Putamen (tissue), 1 donor: ENCODE results near the gene RPS27.
A peak's percentile ranks its signal among the peaks of the same experiment; 100 is the strongest.
"Not testable (repeated sequence)": the region's sequence is repeated elsewhere in the genome, so short reads cannot be mapped to it uniquely, and the experiment has no call there.

Experiments
- DNase-seq: peaks from one replicate; pipeline ENCODE4 v3.0.0-alpha.2; 2016; ENCODE audit warnings: low spot score

The RPS27 gene

DNA sequence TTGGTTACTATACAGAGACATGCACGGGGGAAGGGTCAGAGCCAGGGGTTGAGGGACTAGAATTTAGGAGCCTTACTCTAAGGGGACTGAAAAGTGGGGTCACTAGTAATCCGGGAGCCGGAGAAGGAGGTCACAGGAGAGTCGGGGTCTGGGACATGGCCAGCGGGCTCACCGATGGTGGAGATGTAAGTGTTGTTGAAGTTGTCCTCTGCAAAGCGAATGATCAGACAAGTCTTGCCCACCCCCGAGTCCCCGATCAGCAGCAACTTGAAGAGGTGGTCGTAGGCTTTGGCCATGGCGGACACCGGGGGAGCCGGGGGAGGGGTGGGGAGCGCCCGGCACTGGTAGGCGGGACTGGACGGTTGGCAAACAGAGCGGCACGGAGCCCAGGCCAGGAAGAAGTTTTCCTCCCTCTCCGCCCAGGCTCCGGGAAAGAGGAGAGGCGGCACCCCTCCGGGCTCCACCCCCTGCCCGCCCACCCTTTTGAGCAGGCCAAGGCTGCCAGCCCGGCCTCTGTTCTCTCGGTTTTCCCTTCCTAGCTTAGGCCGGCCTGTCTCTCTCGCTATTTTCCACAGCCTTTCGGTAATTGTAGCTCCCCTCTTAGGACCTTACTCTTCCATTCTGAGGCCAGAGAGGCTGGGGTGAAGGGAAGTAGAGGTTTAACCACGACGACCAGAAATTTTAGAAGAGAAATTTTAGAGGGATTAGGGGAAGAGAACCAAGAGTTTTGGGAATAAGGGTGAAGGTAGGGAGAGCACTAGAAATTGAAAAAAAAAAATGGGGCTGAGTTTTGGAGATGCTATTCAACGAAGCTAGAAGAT is 4.4 kb upstream of the RPS27 start, which contains the start of gene RAB13:
RAB13 (minus strand) TSS at position 399 of the 821 bp plus-strand sequence; CDS start at position 296, 103 bp downstream.
- peak; percentile 72 for DNase-seq

DNA sequence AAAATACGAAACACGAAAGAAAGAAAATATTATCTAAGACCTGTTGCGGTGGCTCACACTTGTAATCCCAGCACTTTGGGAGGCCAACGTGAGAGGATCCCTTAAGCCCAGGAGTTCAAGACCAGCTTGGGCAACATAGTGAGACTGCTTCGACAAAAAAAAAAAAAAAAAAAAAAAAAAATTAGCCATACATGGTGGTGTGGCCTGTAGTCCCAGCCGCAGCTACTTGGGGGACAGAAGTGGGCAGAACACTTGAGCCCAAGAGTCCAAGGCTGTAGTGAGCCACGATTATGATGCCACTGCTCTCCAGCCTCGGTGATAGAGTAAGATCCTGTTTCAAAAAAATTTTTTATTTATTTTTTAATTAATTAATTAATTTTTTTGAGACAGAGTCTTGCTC is 2.9 kb upstream of the RPS27 start:
- DNase-seq, result no peak

DNA sequence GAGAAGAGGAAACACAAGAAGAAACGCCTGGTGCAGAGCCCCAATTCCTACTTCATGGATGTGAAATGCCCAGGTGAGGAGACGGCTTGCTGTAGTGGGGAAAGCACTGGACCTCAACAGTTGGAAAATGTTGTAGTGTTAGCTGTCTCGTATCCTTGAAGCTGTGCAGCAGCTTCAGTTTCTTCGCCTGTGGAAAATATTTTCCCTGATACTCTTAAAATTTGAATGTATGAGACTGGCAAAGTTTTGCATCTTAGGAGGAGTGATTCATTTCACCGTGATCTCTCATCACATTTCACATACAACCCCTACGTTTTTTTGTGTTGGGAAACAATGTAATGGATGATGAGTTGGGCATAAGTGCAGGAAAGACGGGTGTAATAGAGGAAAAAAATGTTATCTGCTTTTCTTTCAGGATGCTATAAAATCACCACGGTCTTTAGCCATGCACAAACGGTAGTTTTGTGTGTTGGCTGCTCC is 629 bp downstream of the RPS27 start:
- DNase-seq, result no peak

DNA sequence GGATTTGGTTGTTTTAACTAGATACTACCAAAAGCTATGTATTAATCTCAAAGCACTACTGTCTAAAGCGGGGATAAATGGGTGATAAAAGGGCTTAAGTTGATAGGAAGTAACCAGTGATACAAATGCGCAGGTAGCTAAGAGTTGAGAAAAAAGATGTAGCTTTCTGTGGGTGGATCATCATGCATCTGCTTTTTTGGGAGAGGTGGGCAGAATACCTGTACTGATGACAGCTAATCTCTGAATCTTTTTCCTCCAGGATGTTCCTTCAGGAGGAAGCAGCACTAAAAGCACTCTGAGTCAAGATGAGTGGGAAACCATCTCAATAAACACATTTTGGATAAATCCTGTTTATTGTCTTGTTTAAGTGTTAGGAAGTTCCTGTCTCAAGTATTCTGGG is 1.2 kb downstream of the RPS27 start:
- DNase-seq, result no peak

DNA sequence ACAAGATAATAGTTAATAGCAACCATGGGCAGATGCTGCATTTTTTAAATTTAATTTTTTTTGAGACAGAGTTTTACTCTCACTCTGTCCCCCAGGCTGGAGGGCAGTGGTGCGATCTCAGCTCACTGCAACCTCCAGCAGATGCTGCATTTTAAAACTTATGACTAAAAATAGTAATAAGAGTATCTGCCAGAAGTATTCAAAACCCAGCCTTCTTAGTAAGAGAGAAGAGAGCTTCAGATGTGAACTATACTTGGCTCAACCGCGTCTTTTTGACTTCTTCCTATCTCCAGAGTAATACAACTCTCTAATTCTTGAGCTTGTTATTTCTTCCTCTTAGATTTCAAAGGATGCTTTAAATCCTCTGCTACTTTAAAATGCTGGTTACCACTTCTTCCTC is 4.6 kb downstream of the RPS27 start:
- no peak for DNase-seq

DNA sequence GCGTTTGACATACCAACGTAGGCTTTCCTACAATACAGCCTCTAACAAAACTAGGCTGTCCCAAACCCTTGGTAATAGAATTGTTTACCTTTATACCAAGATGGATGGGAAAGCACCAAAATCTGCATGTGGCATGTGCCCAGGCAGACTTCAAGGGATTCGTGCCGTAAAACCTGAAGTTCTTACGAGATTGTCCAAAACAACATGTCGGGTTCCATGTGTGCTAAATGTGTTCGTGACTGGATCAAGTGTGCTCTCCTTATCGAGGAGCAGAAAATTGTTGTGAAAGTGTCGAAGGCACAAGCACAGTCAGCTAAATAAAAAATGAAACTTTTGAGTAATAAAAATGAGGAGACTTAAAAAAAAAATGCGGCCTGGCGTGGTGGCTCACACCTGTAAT is 5.1 kb downstream of the RPS27 start:
- no peak for DNase-seq

DNA sequence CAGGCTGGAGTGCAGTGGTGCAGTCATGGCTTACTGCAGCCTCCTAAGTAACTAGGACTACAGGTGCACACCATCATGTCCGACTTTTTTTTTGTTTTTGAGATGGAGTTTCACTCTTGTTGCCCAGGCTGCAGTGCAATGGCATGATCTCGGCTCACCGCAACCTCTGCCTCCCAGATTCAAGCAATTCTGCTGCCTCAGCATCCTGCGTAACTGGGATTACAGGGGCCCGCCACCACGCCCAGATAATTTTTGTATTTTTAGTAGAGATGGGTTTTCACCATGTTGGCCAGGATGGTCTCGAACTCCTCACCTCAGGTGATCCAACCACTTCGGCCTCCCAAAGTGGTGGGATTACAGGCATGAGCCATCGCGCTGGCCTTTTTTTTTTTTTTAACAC is 6.3 kb downstream of the RPS27 start:
- DNase-seq, result not testable (repeated sequence)

DNA sequence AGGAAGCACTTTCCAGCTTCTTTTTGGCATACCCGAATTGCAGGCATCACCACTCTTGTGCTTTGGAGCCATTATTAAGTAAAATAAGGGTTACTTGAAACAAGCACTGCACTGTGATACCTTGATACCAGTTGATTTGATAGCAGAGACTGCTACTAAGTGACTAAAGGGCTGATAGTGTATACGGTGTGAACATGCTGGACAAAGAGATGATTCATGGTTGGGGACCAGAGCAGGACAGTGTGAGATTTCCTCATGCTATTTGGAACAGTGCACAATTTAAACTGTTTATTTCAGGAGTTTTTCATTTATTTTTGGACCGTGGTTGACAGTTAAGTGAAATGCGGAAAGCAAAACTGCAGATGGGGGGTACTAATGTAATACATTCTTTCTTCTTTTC is 9.9 kb downstream of the RPS27 start:
- DNase-seq, result no peak

DNA sequence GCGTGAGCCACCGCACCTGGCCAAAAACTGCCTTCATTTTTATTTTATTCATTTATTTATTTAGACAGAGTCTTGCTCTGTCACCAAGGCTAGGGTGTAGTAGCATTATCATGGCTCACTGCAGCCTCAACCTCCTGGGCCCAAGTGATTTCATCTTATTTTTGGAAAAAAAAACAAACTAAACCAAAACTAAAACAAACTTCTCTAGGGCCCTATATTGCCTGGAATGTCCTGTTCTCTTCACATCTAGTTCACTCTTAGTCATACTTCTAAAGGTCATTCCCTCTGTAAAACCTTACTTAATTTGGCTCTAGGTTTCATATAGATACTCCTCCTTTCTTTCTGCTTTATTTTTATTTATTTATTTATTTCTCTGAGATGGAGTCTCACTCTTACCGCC is 15.6 kb downstream of the RPS27 start:
- DNase-seq, result no peak

DNA sequence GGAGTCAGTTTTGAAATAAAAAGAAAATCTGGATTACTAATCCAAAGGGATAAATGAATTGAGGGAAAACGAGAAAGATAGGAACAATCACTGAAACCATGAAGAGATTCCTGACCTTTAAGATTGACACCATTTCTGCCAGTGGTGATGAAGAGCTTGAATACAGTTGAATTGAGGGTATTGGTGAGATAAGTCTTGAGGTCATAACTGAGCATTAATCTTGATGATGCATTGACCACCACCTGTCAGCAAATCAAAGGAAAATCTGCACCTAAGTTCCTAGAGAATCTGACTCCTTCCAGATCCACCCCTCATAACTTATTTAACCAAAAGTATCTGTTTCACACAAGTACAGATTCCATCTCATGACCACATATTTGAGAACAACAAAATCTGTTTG is 21.6 kb downstream of the RPS27 start:
- DNase-seq, result no peak

DNA sequence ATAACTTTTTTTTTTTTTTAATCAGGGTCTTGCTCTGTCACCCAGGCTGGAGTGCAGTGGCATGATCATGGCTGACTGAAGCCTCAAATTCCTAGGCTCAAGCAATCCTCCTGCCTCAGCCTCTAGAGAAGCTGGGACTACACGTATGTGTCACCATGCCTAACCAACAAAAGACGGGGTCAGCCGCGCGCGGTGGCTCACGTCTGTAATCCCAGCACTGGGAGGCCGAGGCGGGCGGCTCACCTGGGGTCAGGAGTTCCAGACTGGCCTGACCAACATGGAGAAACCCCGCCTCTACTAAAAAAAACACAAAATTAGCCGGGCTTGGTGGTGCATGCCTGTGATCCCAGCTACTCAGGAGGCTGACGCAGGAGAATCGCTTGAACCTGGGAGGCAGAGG is 22.0 kb downstream of the RPS27 start:
- DNase-seq, result not testable (repeated sequence)

DNA sequence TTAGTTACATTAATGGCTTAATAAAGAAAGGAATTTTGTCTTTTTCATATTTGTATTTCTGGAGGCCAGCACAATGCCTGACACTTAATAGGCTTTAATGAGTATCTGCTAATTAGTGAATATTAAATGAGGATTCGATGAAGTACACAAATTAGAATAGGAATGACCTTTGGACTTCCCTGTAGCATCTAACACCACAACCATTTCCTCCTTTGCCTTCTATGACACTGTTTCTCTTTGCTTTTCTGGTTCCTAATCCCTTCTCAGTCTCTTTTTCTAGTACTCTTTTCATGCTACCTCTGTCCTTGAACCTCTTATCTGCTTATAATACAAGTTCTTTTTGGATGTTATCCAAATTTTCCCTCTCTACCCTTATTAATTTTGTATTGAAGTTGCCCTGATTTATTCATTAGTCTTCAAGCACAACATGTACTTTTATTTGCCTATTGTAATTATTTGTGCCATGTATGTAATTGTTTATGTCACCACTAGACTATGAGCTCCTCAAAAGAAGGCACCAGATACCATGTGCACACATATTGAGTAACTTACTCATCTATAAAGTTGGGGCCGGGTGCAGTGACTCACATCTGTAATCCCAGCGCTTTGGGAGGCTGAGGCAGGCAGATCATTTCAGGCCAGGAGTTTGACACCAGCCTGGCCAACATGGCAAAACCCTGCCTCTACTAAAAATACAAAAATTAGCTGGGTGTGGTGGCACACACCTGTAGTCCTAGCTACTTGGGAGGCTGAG is 23.8 kb downstream of the RPS27 start:
- no peak for DNase-seq

DNA sequence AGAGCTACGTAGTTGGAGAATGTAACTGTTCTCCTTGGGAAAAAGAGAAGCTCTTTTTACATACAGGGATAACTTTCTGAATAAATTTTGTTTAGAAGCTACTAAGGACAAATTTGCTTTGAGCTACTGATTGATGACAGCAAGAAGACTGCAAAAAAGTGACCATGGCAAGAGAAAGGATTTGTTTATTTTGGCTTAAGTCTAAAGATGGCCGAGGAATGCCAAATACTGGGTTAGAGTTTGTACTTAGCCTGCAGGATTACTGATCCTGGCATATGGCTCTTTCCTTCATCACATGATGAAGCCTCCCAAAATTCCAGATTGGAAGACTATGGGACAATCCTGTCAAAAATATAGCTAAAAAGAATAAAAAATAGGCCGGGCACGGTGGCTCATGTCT is 28.7 kb downstream of the RPS27 start:
- DNase-seq, result no peak

DNA sequence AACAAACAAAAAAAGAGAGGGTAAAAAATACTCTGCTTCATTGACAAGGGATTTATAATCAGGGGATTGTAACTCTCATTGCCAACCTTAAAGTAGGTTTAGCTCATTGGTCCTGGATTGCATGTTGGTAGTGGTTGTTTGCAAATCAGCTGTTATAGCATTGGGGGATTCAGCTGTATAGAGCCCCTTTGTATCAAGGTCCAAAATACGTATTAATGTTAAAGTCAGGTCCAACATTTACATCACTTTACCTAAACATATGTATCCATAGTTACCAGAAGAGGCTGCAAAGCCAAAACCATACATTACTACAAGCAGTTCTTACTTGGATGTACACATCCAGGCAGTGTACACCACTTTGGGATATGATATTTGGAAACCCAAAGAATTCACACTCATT is 29.4 kb downstream of the RPS27 start:
- no peak for DNase-seq

DNA sequence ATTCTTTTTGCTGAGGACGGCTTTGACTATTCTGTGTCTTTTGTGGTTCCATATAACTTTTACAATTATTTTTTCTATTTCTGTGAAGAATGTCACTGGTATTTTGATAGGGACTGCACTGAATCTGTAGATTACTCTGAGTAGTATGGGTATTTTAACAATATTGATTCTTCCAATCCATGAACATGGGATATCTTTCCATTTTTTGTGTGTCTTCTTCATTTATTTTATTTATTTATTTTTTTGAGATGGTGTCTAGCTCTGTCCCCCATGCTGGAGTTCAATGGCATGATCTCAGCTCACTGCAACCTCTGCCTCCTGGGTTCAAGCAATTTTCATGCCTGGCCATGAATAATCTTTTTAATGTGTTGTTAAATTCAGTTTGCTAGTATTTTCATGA is 43.1 kb downstream of the RPS27 start:
- DNase-seq, result not testable (repeated sequence)
